Measurements from ENCODE around the gene DAPK2.
"Not testable (repeated sequence)": the region's sequence is repeated elsewhere in the genome, so short reads cannot be mapped to it uniquely, and the experiment has no call there.

The DAPK2 gene

DNA sequence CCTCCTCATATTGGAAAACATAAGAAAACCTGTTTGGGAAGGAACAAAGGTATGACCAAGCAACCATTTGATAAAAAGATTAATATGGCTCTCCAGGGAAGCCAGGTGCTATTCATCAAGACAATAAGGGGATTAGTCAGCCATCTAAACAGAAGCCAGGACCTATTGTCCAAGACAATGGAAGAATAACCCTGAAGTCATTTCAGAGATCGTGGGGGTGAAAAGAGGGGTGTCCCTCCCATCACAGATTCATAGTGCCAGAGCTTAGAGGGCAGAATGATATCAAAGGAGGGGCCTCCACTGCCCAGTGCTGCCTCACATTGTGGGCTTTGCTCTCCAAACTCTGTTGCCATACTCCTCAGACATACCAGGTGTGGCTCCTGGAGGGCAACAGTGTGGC is 73.5 kb downstream of the DAPK2 start:
- no peak for DNase-seq (ENCODE audit: low spot score)

DNA sequence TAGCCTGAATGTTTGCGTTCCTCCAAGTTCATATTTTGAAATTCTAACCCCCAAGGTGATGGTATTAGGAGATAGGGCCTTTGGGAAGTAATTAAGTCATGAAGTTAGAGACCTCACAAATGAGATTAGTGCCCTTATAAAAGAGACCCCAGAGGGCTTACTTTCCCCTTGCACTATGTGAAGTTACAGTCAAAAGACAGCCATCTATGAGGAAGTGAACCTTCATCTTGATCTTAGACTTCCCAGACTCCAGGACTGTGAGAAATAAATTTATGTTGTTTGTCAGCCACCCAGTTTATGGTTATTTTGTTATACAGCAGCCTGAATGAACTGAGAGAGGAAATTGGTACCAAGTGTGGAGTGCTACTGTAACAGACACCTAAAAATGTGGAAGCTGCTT is 74.4 kb downstream of the DAPK2 start:
- DNase-seq (ENCODE audit: low spot score): no peak

DNA sequence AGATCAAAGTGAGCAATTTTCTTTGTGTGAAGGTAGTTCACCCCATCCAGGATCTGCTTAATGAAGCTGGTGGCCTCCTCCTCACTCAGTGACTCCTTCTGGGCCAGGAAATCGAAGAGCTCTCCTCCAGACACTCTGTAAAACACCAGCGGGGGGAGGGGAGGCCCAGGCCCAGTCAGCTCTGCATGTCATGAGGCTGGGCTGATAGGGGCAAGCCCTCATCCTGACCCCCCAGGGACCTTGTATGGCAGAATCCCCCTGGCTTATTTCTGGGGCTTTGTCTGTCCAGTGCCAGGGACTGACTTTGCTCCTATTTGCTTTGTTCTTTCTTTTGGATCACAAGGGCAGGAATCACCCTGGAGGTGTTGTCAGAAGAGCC is 74.9 kb downstream of the DAPK2 start:
- no peak for DNase-seq (ENCODE audit: low spot score)

DNA sequence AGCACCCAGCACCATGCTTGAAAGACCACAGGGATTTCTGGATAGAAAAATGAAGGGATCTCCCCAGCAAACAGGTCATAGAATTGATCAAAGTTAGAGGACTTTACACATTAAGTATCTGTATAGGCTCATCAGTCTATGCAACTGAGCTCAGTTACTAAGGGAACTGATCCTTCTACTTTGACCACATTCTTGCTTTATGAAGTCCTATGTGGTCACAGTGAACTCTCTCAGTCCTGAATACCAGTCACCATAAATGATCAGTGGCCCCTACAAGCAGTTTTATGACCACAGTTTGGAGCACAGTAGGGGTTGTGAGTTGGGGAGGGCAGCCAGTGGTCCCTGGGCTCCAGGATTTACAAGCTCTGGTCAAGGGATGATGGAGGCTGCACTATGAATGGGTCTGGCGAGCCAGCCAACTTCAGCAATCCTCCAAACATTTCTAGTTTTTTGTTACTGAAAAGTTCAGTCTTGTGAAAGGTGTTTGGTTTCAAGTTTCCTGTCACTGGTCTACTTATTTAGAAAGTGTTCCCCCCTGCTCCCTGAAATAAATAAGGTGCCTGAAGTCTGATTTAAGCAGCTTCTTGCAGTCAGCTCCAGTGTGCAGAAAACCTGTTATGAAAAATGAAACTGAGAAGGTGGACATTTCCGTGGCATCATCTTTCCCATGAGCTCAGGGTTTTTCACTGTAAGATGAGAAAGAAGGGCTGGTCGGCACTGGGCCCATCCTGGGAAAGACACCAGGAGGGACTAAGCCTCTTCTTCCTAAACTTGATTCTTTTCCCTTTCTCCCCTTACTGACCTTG is 75.5 kb downstream of the DAPK2 start:
- no peak for DNase-seq (ENCODE audit: low spot score)

DNA sequence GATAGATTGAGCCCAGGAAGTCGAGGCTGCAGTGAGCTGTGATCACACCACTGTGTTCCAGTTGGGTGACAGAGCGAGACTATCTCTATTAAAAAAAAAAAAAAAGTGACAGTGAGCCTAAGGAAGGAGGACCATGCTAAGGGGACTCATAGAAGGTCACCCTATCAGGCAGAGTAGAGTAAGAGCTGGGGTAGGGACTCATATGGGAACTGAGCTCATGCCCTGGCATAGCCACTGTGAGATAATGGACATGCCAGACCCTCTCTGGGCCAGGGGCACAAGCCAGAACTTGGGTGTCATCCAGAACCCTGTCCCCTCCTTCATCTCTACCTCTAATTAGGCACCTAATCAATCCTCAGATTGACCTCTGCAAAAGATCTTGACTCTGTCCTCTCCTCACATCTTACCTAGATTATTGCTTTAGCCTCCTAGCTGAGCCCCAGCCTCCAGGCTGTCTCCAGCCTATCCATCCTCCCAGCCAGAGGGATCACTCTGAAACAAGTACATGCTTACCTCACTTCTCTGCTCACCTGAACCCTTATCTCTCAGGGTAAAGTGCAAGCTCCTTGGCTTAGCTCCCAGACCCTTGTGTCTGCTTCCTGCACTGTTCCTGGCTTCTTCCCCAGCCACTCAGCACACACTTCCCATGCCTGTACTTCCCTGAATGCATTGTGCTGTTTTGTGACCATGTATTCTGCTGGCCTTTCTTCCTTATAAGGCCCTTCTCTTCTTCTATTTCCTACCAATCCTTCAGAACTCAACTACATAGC is 76.4 kb downstream of the DAPK2 start:
- DNase-seq (ENCODE audit: low spot score): no peak

DNA sequence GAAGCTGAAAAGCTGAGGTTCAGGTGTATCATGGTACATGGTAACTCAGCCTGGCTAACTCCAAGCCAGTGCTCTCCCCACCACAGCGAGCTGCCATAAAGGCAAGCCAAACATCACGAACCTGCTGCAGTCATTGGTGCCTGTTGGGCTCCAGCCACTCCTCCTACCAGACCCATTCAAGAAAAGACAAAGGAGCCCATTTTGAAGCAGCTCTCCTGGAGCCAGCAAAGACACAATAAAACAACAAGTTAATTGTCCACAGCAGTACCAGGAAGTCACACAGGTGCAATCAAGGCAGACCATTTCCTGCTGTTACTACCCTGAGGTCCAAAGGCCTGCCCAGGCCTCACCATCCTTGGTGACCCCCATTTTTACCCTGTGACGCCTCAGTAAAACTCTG is 77.6 kb downstream of the DAPK2 start:
- DNase-seq (ENCODE audit: low spot score): no peak

DNA sequence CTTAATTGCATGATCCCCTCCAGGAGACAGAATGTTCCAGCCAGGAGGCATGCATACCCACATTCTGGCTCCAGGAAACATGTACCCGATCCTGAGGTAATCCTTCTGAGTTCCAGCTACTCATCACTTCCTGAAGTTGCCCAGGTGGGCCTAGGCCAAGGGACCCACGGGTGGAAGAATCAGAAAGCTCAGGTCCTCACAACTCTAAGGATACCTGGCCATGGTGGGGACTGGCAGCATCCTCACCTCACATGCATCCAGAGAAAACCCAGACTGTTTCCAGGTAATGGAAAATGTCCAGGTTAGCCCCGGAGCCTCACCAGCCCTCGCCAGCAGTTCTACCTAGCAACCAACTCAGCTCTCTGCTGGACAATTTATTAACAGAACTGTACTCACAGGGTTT is 78.2 kb downstream of the DAPK2 start:
- no peak for DNase-seq (ENCODE audit: low spot score)

DNA sequence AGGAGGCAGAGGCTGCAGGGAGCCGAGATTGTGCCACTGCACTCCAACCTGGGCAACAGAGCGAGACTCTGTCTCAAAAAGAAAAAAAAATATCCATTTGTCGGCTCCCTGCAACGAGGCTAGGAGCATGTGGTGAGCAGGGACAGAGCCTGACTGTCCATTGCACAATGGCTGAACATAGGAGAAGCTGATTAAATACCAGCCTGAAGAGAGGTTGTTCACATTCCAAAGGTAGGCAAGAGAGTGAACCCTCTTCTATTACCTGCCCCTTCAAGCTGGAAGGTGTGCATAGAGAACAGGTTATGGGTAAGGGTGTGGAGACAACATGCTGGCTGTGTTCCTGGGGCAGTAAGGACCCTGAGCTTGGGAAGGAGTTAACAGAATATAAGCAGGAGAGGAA is 78.7 kb downstream of the DAPK2 start:
- DNase-seq (ENCODE audit: low spot score): no peak

DNA sequence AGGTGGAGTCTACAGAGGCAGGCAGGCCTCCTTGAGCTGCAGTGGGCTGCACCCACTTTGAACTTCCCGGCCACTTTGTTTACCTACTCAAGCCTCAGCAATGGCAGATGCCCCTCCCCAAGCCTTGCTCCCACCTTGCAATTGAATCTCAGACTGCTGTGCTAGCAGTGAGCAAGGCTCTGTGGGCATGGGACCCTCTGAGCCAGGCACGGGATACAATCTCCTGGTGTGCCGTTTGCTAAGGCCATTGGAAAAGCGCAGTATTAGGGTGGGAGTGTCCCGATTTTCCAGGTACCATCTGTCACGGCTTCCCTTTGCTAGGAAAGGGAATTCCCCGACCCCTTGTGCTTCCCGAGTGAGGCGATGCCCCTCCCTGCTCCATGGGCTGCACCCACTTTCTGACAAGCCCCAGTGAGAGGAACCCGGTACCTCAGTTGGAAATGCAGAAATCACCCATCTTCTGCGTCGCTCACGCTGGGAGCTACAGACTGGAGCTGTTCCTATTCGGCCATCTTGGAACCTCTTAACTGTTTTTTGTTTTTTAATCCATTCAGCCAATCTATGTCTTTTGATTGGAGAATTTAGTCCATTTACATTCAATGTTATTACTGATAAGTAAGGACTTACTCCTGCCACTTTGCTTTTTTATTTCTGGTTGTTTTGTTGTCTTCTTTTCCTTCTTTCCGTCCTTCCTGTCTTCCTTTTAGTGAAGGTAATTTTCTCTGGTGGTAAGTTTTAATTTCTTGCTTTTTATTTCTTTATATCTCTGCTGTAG is 83.2 kb downstream of the DAPK2 start:
- not testable (repeated sequence) for DNase-seq (ENCODE audit: low spot score)

DNA sequence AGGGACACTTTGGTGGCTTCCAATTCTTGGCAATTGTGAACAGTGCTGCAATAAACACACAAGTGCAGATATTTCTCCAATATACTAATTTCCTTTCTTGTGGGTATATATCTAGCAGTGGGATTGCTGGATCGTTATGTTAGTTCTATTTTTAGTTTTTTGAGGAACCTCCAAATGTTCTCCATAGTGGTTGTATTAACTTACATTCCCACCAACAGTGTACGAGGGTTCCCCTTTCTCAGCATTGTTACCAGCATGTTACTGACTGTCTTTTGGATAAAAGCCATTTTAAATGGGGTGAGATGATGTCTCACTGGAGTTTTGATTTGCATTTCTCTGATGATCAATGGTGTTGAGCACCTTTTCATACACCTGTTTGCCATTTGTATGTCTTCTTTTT is 92.8 kb downstream of the DAPK2 start:
- DNase-seq (ENCODE audit: low spot score): no peak

DNA sequence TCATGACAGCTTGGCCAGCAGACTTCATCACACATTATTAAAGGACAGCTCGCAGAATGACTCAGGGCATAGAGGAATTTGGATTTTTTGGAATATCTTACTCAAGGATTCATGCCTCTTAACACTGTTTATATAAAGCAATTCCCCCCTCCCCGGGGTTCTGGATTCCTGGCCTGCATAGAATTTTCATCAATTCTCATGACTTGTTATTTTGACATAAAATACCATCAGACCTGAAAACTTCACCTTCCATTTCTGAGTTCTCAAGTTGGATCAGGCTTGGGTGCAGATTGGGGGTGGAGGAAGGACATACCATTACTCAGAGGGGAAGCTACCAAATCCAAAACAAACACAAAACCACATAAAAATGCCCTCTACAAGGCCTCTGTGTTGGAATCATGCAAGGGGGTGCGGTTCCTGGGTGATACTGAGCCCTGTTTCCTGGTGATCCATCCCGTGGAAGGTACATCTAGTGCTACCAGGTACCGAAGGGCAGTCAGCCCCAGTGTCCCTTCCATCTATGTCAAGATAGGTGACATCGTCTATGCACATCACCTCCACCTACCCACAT is 95.3 kb downstream of the DAPK2 start:
- peak; percentile 79 for DNase-seq (ENCODE audit: low spot score)

DNA sequence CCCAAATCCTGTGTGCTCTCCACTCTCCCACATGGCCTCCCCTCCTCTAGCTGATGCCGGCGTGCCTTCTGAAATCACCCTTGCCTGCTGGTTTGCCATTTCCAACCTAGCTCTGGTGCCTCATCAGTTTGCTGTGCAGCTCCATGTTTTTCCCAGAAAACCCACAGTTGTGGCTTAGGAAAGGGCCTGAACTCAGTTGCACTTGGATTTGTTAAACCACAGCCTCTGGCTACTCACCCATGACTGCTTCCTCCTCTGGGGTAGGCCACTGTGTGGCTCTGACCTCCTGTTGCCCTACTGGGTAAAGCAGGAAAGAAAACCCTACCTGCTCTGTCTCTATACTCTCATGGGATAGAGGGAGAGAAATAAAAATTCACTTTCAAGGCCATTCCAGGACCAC is 97.3 kb downstream of the DAPK2 start:
- DNase-seq (ENCODE audit: low spot score): no peak

DNA sequence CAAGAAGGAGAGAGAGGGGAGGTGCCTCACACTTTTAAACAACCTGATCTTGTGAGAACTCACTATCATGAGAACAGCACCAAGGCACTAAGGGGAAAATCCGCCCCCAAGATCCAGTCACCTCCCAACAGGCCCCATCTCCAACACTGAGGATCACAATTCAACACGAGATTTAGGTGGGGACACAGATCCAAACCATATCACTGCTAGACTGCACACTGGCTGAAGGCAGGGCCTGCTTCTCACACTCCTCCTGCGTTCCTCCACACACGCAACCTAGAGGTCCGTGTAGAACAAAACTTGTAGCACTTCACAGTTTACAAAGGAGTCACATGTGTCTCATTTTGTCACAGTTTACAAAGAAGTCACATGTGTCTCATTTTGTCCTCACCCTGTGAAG is 97.8 kb downstream of the DAPK2 start:
- no peak for DNase-seq (ENCODE audit: low spot score)

DNA sequence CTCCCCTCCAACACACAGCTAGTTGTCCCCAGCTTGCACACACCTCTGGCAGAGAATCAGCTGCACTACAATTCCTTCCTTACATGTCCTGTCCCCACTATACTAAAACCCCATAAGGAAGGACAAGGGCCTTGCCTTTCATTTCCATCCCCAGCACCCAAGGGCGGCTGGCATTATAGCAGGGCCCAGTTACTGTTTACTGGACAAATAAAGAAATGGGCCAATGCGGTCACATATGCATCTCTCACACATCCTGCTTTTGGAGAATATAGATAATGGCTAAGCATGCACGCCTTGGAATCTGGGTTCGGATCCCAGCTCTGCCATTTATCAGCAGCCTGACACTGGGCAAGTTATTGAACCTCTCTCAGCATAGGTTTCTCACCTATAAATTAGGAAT is 99.1 kb downstream of the DAPK2 start:
- no peak for DNase-seq (ENCODE audit: low spot score)

DNA sequence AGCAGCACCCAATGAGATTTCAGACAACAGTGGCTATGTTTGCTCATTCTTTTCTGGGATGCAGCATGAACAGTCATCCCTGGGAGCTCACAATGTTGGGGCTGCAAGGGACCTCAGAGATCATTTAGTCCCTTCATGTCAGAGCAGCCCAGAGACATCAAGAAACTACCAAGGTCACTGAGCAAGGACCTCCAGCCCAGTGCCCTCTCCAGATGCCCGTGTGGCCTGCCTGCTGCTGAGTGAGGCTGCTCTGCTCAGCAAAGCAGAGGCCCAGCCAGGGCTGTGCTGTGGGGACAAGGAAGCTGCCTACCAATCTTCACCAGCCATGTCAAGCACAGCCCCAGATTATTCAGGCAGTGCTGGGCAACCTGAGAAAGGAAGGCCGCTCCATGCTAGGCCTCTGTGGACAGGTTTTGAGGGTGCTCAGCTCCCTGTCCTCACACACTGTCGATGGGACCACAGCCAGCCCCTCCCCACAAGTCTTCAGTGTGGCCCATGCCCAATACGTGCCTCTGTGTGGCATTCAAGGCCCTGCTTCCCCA is 99.7 kb downstream of the DAPK2 start:
- no peak for DNase-seq (ENCODE audit: low spot score)

DNA sequence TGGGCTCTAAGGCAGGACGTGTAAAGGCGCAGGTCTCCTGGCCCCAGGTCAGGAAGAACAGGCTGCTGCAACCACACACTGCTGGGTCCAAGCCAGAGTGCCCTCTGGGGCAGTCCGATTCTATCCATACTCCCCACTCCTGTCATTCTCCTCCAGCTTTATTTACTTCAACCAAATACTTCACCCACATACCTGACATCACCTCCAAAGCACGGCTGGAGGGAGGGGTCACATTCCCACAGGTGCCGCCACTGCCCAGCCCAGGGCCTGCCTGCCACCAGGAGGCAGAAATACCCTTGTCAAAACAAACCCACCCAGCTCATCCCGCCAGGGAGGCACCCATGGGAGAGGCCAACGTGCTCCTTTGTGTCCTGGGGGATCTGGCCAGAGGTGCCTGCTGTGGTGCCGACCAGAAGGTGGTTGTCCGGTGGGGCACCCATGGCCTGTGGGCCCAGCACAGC is 100.4 kb downstream of the DAPK2 start:
- no peak for DNase-seq (ENCODE audit: low spot score)

DNA sequence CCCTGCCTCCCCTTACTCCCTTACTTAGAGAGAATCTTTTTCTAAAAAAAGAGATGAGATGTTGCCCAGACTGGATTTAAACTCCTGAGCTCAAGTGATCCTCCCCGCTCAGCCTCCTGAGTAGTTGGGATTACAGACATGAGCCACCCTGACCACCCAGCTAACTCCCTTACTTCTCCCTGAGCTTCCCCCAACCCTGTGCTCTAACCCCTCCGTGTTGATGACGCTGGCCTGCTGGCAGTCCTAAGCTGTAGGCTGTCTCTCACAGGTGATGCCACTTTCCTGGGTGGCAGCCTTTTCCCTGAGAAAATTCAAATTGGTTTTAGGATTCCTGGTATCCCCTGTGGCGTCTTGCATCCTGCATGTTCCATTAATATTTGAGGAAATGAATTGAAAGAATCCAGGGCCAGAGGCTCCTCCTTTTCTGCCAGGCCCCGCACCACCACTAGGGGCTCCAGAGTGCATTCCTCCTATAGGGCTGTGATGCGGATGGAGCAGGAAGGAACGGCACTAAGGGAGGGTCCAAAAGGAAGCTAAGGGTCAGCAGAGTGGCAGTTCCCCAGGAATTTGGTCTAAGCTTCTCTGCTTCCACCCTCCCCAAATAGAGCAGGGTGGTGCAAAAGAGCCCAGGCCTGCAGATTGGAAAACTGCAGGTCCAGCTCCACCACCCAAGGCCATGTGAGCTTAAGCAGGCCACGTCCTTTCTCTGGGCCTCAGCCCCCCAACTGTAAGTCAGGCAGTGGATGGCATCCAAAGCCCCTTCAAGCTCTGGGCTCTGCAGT is 101.1 kb downstream of the DAPK2 start:
- peak; percentile 72 for DNase-seq (ENCODE audit: low spot score)

DNA sequence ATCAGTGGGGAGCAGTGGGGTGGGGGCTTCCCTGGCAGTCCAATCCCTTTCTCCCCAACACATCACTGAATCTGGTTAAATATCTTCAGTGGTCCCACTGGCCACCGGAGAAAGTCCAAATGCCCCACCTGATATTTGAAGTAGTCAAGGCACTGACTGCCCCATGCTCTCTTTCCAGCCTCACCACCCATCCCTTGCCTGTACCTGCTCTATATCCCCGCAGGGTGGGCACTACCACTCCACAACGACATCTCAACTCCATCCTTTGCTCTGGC is 101.7 kb downstream of the DAPK2 start:
- DNase-seq (ENCODE audit: low spot score): no peak

DNA sequence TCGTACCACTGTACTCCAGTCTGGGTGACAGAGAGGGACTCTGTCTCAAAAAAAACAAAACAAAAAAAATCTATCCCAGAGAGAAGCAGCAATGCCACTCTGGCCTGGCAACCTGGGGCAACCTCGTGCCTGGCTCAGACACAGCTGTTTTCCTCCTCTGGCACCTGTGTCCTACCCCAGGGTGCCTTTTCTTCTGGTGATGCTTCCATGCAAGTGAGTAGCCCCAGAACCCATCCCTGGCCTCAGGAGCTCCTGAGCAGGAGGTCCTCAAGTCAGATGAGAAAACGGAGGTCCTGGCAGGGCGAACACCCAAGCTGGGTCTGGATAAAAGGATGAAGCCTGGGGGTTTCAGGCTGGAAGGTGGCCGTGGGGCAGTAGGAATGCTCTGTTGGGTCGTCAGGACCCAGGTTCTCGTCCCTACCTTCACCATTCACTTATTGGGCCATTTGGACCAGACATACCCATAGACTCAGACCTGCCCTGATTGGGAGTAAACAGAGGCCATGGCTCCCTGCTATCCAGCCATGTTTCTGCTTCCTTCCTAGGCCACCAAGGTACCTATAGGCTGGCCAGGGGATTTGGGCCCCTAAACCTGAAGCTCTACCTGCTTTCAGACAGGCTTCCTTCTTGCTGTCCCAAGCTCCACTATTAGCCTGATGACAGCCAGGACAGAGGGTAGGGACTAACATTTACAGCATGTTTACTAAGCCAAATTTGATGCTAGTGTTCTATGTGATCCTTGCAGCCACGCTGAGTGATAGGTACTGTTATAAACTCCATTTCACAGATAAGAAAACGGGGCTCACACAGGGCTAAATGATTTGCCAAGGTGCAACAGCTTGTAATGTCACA is 102.2 kb downstream of the DAPK2 start:
- DNase-seq (ENCODE audit: low spot score): no peak

DNA sequence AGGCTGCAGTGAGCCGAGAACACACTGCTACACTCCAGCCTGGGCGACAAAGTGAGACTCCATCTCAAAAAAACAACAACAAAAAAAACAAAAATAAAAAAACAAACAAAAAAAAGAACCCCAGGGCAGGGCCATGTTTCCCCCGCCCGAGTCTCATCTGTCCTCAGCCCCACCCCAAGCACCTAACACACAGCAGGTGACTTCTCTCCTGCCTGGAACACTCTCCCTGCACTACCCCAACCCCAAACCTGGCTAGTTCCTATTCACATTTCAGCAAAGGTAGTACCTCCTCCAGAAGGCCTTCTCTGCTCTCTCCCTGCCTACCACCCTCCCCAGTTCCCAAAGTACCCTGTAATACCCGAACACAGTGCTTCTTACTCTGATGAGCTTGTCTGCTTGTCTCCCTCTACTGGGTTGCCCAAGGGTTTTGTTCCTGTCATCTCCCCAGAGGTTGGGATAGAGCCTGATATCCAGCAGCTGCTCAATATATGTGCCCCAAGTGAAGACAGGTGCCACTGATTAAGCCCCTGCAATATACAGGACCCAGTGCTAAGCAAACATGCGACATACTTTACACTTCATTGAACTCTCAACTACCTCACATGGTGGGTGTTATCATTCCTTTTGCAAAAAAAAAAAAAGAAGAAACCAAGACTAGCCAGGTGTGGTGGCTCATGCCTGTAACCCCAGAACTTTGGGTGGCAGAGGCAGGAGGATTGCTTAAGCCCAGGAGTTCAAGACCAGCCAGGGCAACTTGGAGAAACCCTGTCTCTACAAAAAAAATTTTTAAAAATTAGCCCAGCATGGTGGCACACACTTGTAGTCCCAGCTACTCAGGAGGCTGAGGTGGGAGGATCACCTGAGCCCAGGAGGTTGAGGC is 103.6 kb downstream of the DAPK2 start:
- DNase-seq (ENCODE audit: low spot score): no peak

Measured in AG08395 (cell line).